Measurements from ENCODE around the gene B4GALT6.

The B4GALT6 gene

DNA sequence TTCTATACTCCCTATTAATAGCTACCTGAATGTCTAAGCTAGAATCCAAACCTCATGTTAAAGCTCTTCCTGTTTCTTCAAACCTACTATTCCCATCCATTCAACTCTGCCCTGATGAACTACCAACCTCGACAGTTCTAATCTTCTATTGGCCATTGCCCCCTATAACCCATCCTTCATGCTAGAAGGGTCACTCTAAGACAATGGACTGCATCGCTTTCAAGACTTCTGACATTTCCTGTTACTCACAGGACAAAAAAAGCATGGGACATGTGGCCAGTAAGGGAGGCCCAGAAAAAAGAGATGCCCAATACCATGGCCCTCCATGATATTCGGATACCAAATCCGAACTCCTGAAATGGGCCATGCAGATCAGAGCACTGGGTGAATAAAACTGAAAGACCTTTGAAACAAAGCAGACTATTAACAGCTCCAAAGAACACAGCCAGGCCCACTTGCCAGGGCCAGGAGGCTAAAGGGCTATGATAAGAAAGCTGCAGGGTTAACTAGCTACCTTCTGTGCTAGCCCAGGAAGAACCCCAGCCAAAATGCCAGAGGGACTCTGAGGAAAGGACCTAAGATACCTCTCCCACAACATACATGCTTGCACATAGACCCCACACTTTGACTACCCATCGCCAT, 4.5 kb downstream of the B4GALT6 start:
- DNase-seq = no peak
- Histone ChIP-seq H3K4me1 (peaks cover 5% of the 10 kb centered on the region; the same call in 1 of the 2 replicates), H3K9me3 (no peaks in the 10 kb centered on the region), H3K27me3 (no peaks in the 10 kb centered on the region), H3K36me3 (no peaks in the 10 kb centered on the region), H3K4me3 (ENCODE audit: low read depth, low read length) (no peak overlapping the region)
- TF ChIP-seq, protein P1, sequence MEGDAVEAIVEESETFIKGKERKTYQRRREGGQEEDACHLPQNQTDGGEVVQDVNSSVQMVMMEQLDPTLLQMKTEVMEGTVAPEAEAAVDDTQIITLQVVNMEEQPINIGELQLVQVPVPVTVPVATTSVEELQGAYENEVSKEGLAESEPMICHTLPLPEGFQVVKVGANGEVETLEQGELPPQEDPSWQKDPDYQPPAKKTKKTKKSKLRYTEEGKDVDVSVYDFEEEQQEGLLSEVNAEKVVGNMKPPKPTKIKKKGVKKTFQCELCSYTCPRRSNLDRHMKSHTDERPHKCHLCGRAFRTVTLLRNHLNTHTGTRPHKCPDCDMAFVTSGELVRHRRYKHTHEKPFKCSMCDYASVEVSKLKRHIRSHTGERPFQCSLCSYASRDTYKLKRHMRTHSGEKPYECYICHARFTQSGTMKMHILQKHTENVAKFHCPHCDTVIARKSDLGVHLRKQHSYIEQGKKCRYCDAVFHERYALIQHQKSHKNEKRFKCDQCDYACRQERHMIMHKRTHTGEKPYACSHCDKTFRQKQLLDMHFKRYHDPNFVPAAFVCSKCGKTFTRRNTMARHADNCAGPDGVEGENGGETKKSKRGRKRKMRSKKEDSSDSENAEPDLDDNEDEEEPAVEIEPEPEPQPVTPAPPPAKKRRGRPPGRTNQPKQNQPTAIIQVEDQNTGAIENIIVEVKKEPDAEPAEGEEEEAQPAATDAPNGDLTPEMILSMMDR (IDR thresholded peaks at IDR 0.05; ENCODE audit: low read depth, low read length) = no peak

DNA sequence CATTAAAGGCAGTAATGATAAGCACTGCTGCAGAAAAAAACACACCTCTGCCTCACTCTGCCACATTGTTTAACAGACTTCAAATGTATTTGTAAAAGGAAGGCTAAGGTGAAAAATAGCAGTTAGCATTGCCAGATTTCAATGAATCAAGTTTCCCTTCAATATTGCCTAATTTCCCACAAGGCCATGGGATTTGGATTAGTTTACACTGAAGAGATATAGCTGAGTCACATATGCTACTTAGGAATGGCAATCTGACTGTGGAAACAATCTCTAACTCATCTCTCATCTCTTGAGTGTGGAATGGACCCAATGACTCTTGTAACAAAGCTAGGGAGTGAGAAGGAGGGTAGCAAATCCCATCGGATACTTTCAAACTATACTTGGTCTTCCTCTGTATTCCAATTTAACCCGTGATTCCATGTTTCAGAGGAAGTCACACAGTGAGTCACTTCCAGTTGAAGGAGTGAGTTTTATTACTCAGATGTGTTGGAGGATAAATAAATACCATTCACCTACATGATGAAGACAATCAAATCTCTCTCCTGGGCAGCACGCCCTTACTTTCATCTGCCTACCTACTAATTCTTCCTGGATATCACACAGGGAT, 5.1 kb downstream of the B4GALT6 start:
- TF ChIP-seq, protein P1 (IDR thresholded peaks at IDR 0.05; ENCODE audit: low read depth, low read length) = no peak
- Histone ChIP-seq H3K36me3 (no peaks in the 10 kb centered on the region), H3K27me3 (no peaks in the 10 kb centered on the region), H3K4me1 (peaks cover 7% of the 10 kb centered on the region; the same call in 1 of the 2 replicates), H3K4me3 (ENCODE audit: low read depth, low read length) (no peak overlapping the region), H3K9me3 (no peaks in the 10 kb centered on the region)
- no peak for DNase-seq

DNA sequence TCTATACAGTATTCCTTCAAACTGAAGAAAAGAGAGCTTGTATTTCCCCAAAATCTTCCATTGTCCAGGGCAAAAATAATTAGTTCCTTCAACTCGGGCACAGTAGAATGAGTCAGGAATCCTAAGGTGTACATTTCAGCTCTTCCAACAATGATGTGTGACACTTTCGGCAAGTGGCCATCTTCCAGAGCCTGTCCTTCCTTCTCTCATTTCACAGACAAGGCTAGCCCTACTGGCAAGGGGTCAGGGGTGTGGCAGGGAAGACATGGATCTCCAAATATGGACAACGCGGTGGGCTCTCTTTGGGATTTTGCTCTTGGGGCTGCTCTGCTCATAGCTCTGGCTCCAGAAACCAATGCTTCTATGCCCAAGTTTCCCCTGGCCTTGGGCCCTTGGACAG, 6.0 kb downstream of the B4GALT6 start:
- TF ChIP-seq, protein P1 (IDR thresholded peaks at IDR 0.05; ENCODE audit: low read depth, low read length) = no peak
- Histone ChIP-seq H3K9me3 (no peaks in the 10 kb centered on the region), H3K4me1 (peaks cover 7% of the 10 kb centered on the region; the same call in 1 of the 2 replicates), H3K4me3 (ENCODE audit: low read depth, low read length) (no peak overlapping the region), H3K27me3 (no peaks in the 10 kb centered on the region), H3K36me3 (no peaks in the 10 kb centered on the region)
- DNase-seq = no peak

DNA sequence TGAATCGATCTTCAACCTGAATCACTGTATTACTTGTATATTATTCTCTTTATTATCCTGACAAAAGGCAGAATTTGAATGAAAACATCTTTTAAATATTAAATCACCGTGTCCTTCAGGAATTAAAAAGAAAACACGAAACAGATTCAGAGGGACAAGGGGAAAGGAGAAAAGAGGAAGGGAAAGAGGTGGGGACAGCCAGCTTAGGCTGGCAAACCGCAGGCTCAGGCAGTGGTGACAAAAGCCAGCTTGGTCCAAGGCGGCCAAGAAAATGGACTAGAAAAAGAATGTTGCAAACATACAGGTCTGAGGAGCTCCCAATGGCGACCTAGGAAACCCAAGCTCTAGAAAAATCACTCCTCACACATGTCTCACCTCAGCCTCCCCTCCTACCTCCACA, 6.8 kb downstream of the B4GALT6 start:
- DNase-seq = no peak
- Histone ChIP-seq H3K9me3 (no peaks in the 10 kb centered on the region), H3K4me1 (peaks cover 7% of the 10 kb centered on the region; the same call in 1 of the 2 replicates), H3K36me3 (no peaks in the 10 kb centered on the region), H3K4me3 (ENCODE audit: low read depth, low read length) (no peak overlapping the region), H3K27me3 (no peaks in the 10 kb centered on the region)
- TF ChIP-seq, protein P1 (IDR thresholded peaks at IDR 0.05; ENCODE audit: low read depth, low read length) = no peak

DNA sequence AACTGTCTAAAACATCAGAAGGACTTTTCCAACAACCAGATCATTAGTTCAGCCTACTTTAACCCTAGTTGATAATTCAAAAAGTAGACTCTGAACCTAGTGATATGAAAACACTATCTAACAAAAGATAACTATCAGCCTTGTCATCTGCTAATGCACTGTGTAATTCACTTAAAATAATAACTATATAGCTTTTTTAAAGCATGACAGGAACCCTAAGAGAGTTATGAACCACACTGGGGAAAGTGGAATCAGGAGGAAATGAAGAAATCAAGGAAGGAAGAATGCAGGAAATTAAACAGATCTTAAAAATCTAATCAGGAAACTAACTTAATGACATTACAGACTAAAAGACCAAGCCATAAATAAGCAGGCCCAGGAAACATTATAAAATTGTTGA, 9.0 kb downstream of the B4GALT6 start:
- no peak for DNase-seq
- TF ChIP-seq, protein P1 (IDR thresholded peaks at IDR 0.05; ENCODE audit: low read depth, low read length) = no peak
- H3K9me3 ChIP-seq = no peaks in the 10 kb centered on the region
- no peaks in the 10 kb centered on the region for H3K27me3 ChIP-seq
- no peak overlapping the region for H3K4me3 ChIP-seq (ENCODE audit: low read depth, low read length)
- no peaks in the 10 kb centered on the region for H3K36me3 ChIP-seq
- peaks cover 9% of the 10 kb centered on the region for H3K4me1 ChIP-seq

DNA sequence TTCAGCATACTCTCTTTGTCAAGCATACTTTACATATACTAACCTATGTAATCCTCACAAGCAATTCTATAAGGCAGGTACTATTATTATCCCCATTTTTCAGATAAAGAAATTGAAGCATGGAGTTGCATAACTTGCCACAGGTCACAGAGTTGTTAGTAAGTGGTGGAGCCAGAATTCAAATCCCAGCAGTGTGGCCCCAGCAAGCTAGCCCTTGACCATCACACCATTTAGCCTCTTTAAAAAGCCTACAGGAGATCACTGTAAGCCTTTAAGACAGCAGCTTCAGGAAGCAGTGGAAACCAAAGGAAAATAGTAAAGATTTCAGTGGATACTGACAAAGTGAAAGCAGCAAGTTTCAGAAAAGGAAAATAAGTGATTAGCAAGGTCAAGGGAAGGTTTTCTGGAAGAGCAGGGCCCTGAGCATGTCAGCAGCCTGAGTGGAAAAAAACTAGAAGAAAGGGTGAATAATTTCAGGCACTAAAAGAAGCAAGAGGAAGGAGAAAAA, 11.7 kb downstream of the B4GALT6 start:
- H3K36me3 ChIP-seq = no peaks in the 10 kb centered on the region
- no peaks in the 10 kb centered on the region for H3K27me3 ChIP-seq
- DNase-seq = no peak
- TF ChIP-seq, protein P1 (IDR thresholded peaks at IDR 0.05; ENCODE audit: low read depth, low read length) = no peak
- H3K4me1 ChIP-seq = peaks cover 9% of the 10 kb centered on the region
- no peaks in the 10 kb centered on the region for H3K9me3 ChIP-seq
- H3K4me3 ChIP-seq (ENCODE audit: low read depth, low read length) = no peak overlapping the region

All from BE2C (cell line).